Ishikawa (cell line): ENCODE measurements around the gene ZNF18.

Source experiments
- CEBPB ChIP-seq: IDR thresholded peaks from 2 replicates; pipeline ENCODE4 v1.6.1; 2012
- CREB1 ChIP-seq: IDR thresholded peaks from 2 replicates; pipeline ENCODE4 v1.6.1; 2012; ENCODE audit warnings: low read depth
- EGR1 ChIP-seq: IDR thresholded peaks from 2 replicates; pipeline ENCODE4 v1.6.1; 2012
- EP300 ChIP-seq: IDR thresholded peaks from 2 replicates; pipeline ENCODE4 v1.6.1; 2012; ENCODE audit warnings: borderline replicate concordance
- FOXM1 ChIP-seq: IDR thresholded peaks from 2 replicates; pipeline ENCODE4 v1.6.1; 2012; ENCODE audit warnings: low read depth, borderline replicate concordance
- NFIC ChIP-seq: IDR thresholded peaks from 2 replicates; pipeline ENCODE4 v1.6.1; 2012
- RAD21 ChIP-seq: IDR thresholded peaks from 2 replicates; pipeline ENCODE4 v1.6.1; 2012; ENCODE audit warnings: low read depth
- TAF1 ChIP-seq: IDR thresholded peaks from 2 replicates; pipeline ENCODE4 v1.6.1; 2012; ENCODE audit warnings: low read depth, mild to moderate bottlenecking
- TCF12 ChIP-seq: IDR thresholded peaks from 2 replicates; pipeline ENCODE4 v1.6.1; 2012; ENCODE audit warnings: low read depth
- TEAD4 ChIP-seq: IDR thresholded peaks from 2 replicates; pipeline ENCODE4 v1.6.1; 2012
- YY1 ChIP-seq: IDR thresholded peaks from 2 replicates; pipeline ENCODE4 v1.6.1; 2012; ENCODE audit warnings: low read depth
- ZBTB7A ChIP-seq: IDR thresholded peaks from 2 replicates; pipeline ENCODE4 v1.6.1; 2012; ENCODE audit warnings: low read depth
- TF ChIP-seq, protein P1 (sequence below): IDR thresholded peaks from 2 replicates; pipeline ENCODE4 v1.6.1; 2012
- TF ChIP-seq, protein P2 (sequence below): IDR thresholded peaks from 2 replicates; pipeline ENCODE4 v1.6.1; 2012
- TF ChIP-seq, protein P3 (sequence below): IDR thresholded peaks from 2 replicates; pipeline ENCODE4 v1.6.1; 2012; ENCODE audit warnings: low read depth, mild to moderate bottlenecking

Gene ZNF18

DNA sequence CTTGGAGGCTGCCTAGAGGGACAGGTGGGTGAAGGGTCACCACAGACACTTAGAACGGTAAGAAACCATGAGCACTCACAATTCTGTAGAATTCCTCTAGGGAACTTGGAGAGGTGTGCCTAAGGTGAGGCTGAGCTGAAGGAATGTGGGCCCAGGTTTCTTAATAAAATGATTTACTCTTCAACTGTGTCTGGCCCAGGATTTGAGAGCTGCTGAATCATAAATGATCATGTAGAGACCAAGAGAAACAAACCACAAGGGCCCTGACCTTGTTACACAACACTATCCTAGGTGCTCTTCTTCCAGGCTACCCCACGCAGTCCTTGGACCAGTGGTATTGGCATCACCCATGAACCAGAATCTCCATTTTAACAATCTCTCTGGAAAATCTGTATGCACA, 27.7 kb downstream of the ZNF18 start:
- TF ChIP-seq TAF1 (no peak), EGR1 (no peak), EP300 (no peak), FOXM1 (no peak), NFIC (no peak), ZBTB7A (no peak), CREB1 (no peak), RAD21 (no peak), TEAD4 (no peak), YY1 (no peak), CEBPB (no peak), TCF12 (no peak)
- TF ChIP-seq, protein P1, sequence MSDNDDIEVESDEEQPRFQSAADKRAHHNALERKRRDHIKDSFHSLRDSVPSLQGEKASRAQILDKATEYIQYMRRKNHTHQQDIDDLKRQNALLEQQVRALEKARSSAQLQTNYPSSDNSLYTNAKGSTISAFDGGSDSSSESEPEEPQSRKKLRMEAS: no peak
- TF ChIP-seq, protein P2, sequence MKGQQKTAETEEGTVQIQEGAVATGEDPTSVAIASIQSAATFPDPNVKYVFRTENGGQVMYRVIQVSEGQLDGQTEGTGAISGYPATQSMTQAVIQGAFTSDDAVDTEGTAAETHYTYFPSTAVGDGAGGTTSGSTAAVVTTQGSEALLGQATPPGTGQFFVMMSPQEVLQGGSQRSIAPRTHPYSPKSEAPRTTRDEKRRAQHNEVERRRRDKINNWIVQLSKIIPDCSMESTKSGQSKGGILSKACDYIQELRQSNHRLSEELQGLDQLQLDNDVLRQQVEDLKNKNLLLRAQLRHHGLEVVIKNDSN: no peak
- TF ChIP-seq, protein P3, sequence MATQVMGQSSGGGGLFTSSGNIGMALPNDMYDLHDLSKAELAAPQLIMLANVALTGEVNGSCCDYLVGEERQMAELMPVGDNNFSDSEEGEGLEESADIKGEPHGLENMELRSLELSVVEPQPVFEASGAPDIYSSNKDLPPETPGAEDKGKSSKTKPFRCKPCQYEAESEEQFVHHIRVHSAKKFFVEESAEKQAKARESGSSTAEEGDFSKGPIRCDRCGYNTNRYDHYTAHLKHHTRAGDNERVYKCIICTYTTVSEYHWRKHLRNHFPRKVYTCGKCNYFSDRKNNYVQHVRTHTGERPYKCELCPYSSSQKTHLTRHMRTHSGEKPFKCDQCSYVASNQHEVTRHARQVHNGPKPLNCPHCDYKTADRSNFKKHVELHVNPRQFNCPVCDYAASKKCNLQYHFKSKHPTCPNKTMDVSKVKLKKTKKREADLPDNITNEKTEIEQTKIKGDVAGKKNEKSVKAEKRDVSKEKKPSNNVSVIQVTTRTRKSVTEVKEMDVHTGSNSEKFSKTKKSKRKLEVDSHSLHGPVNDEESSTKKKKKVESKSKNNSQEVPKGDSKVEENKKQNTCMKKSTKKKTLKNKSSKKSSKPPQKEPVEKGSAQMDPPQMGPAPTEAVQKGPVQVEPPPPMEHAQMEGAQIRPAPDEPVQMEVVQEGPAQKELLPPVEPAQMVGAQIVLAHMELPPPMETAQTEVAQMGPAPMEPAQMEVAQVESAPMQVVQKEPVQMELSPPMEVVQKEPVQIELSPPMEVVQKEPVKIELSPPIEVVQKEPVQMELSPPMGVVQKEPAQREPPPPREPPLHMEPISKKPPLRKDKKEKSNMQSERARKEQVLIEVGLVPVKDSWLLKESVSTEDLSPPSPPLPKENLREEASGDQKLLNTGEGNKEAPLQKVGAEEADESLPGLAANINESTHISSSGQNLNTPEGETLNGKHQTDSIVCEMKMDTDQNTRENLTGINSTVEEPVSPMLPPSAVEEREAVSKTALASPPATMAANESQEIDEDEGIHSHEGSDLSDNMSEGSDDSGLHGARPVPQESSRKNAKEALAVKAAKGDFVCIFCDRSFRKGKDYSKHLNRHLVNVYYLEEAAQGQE: no peak

DNA sequence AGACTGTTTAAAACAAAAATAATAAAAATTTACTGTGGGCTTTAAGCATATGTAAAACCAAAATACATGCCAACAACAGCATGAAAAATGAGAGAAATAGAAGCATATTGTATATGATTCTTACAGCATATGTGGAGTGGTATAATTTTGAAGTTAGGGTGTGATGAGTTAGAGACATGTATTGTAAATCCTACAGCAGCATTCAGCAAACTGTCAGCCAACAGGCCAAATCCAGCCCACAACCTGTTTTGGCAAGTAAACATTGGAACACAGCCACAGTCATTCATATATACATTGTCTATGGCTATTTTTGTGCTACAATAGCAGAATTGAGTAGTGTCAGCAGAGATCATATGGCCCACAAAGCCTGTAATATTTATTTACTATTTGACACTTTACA, 42.3 kb downstream of the ZNF18 start:
- TF ChIP-seq ZBTB7A (no peak), RAD21 (no peak), TEAD4 (no peak), TAF1 (no peak), NFIC (no peak), YY1 (no peak), CREB1 (no peak), EGR1 (no peak), FOXM1 (no peak), CEBPB (no peak), EP300 (no peak), TCF12 (no peak)
- TF ChIP-seq, protein P2: no peak
- TF ChIP-seq, protein P1: no peak
- TF ChIP-seq, protein P3: no peak

DNA sequence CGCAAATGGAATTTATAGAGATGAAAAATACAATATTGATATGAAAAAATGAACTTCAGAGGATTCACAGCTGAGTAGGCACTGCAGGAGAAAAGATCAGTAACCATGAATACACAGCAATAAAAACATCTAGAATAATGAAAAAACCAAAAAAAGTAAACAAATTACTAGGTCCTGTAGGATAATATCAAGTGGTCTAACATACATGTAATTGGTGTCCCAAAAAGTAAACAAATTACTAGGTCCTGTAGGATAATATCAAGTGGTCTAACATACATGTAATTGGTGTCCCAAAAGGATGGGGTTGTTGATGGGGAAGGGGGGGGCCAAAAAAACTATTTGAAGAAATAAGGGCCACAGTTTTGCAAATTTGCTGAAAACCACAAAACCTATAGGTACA, 43.4 kb downstream of the ZNF18 start:
- TF ChIP-seq YY1 (no peak), TAF1 (no peak), NFIC (no peak), EP300 (no peak), TCF12 (no peak), TEAD4 (no peak), FOXM1 (no peak), CREB1 (no peak), EGR1 (no peak), ZBTB7A (no peak)
- TF ChIP-seq, protein P2: no peak
- TF ChIP-seq, protein P1: no peak

DNA sequence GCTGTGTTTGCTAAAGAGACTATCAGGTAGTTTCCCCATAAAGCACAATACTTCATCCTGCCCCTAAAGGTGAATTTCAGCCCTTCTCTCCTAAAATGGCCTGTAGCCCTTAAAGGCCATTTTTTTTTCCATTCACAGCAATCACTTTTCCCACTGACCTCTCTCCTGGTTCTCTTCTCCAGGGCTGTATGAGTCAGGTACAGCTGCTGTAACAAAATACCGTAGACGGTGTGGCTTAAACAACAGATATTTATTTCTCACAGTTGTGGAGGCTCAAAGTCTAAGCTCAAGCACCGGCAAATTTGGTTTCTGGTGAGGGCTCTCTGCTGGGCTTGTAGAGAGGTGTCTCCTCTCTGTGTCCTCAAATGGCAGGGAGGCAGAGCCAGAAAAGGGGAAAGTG, 44.7 kb downstream of the ZNF18 start:
- no peak for TF ChIP-seq ZBTB7A
- TF ChIP-seq EGR1: no peak
- TF ChIP-seq TCF12: no peak
- TF ChIP-seq, protein P3: no peak
- TF ChIP-seq EP300: no peak
- TF ChIP-seq, protein P2: no peak
- TF ChIP-seq FOXM1: no peak
- TF ChIP-seq, protein P1: no peak
- no peak for TF ChIP-seq CREB1
- no peak for TF ChIP-seq CEBPB
- TF ChIP-seq TAF1: no peak
- TF ChIP-seq TEAD4: no peak
- no peak for TF ChIP-seq YY1
